Stimulated activated memory B cell treated with anti-CD40 and anti-IgM and Interleukin-4, amounts not matched to agents 10 μg/mL and 1 μg/mL and 100 μg/mL, for 72 hours (primary cell): ENCODE measurements around the gene SLC25A25.
"Not testable (repeated sequence)": the region's sequence is repeated elsewhere in the genome, so short reads cannot be mapped to it uniquely, and the experiment has no call there.

ENCODE experiments used
- ATAC-seq: fragments of 150-1000 bp; cut with Tn5 transposase; 2 replicates; pipeline ENCODE4 v1.10.0; 2021
- H3K27ac Mint-ChIP-seq: one replicate; pipeline ENCODE4 v1.8.0; 2022; ENCODE audit warnings: mild to moderate bottlenecking, mixed read lengths
- H3K27me3 Mint-ChIP-seq: one replicate; pipeline ENCODE4 v1.8.0; 2022; ENCODE audit warnings: mixed read lengths
- H3K36me3 Mint-ChIP-seq: one replicate; pipeline ENCODE4 v1.8.0; 2022; ENCODE audit warnings: mixed read lengths
- H3K4me1 Mint-ChIP-seq: one replicate; pipeline ENCODE4 v1.8.0; 2022; ENCODE audit warnings: mixed read lengths
- H3K4me3 Mint-ChIP-seq: one replicate; pipeline ENCODE4 v1.8.0; 2022; ENCODE audit warnings: mild to moderate bottlenecking, moderate library complexity, mixed read lengths
- H3K9me3 Mint-ChIP-seq: one replicate; pipeline ENCODE4 v1.8.0; 2022; ENCODE audit warnings: mixed read lengths

SLC25A25 gene

DNA sequence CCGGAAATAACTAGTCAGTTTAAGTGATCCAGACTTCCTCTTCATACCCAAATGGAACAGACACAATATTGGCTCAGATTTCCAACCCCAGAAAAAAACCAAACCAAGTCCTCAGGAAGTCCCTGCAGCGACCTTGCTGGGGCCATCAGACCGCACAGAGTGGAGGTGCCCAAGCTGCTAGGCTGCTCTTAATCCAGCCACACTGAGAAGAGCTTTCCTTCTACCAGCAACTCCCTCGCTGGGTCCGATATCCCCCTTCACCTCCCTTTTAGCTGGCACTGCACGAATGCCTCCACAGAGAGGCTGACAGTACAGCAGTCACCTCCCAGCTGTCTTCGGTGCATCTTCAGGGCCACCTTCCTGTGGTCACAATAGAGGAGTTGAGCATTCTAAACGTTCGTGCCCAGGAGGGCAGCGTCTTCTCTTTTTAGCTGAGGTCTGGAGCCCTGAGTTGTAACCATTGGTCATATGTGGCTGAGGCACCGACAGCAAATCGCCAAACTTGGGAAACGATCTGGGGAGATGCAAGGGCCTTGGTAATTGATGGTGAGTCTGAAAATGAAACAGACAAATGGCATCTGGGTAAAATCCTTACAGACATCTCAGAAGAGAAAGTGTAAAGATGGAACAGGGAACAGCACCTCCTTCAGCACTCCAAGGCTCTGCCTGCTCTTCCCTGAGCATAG, 6.6 kb upstream of the SLC25A25 start:
- no peaks in the 10 kb centered on the region for H3K9me3 Mint-ChIP-seq
- H3K27ac Mint-ChIP-seq: peak overlapping the region; percentile 40
- H3K4me3 Mint-ChIP-seq: peak overlapping the region; percentile 34
- peaks cover 45% of the 10 kb centered on the region for H3K4me1 Mint-ChIP-seq
- H3K27me3 Mint-ChIP-seq: no peaks in the 10 kb centered on the region
- H3K36me3 Mint-ChIP-seq: peaks cover 10% of the 10 kb centered on the region
- peak; percentile 36 for ATAC-seq

DNA sequence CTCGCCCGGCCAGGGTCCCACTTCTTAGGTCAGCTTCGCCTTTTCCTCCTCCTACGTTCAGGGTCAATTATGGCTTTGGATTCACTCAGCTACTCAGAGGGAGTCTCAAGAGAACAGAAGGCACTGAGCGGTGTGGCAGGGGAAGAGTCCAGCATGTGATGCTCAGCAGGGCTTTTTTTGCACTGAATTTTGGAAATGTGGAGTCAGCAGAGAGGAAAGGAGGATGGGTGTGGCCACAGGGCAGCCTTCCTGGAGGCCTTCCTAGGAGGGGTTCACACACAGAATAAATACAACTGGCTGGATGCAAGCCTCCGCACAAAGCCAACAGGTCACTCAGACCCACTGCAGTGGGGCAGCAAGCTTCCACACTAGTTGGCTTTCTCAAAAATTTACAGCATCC, 5.8 kb upstream of the SLC25A25 start:
- Mint-ChIP-seq H3K9me3 (no peaks in the 10 kb centered on the region), H3K36me3 (peaks cover 10% of the 10 kb centered on the region), H3K4me3 (no peak overlapping the region), H3K4me1 (peaks cover 46% of the 10 kb centered on the region), H3K27me3 (no peaks in the 10 kb centered on the region), H3K27ac (peak overlapping the region; percentile 40)
- ATAC-seq: no peak

DNA sequence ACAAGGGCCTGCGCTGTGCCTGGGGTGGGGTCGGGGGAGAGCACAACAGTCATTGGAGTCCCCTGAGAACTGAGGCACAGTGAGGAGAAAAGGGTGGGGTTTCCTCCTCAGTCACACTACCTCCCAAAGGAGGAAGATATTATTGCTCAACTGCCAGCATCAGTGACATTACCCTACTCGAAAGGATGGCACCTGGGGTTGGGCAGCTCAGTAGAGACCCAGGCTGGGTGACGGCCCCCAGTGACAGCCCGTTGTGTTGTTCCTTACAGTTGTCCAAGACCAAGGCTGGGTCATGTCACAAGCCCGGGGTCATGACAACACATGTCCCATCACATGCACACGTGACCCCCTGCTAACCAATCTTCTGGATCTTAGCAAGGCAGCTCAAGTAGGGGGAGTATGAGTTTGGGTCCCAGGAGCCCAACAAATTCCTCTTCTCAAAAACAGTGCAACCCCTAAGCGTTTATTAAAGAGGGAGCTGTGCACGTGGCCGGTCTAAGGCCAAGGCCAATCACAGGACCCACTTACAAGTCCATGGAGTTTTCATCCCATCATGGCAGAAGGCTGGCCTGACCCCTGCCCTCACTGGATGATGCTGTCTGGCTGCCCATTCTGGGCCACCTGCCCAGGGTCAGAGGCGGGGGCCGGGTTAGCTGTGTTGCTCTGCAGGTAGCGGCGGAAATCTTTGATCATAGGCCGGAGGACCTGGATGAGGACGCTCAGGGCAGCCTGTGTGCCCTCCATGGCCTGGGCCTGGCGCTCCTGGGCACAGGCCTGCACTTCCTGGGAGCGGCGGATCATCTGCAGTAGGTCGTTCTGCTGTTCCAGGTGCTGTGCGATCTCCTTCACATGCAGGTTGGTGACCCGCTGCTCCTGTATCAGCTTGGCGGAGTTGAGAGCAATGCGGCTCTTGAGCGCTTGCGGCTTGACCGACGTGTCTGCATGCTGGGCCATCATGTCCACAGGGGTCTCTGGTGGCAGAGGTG, 4.9 kb upstream of the SLC25A25 start:
- Mint-ChIP-seq H3K27me3 (no peaks in the 10 kb centered on the region), H3K27ac (no peak overlapping the region), H3K36me3 (peaks cover 10% of the 10 kb centered on the region), H3K9me3 (no peaks in the 10 kb centered on the region), H3K4me1 (peaks cover 46% of the 10 kb centered on the region), H3K4me3 (peak overlapping the region; percentile 29)
- no peak for ATAC-seq

DNA sequence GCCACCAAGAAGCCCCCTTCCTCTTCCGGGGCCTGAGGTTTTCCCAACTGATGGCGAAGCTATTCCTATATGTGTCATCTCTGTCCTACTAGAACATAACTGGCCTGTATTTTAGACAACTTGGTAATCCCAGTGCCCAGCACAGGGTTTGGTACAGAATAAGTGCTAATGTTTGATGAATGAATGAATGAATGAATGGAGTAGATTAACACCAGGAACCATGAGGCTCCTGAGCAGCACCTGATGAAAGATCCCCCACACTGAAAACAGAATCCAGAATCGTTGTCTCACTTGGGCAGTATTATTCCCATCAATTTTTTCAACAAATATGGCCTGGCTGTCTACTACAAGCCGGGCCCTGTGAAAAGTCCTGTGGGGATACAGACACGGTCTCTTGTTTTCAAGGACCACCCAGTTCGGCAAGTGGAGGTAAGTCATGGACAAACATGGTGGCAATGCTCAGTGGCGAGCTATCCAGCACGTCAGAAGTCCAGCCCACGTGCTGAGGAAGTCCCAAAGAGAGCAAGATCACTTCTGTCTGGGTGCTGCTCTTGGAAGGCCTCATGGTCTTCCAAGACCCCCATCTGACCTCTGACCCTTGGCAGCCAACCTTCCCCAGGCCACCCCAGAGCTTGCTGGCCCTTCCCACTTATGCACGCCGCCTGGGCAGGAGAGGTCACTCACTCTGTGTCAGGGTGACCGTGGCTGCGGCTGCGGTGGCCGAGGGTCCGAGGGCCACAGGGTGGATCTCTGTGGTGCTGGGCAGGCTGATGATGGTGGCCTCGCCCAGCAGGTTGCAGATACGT, 1.9 kb upstream of the SLC25A25 start:
- Mint-ChIP-seq H3K27me3 (no peaks in the 10 kb centered on the region), H3K9me3 (no peaks in the 10 kb centered on the region), H3K36me3 (peaks cover 19% of the 10 kb centered on the region), H3K4me3 (no peak overlapping the region), H3K4me1 (peaks cover 61% of the 10 kb centered on the region), H3K27ac (no peak overlapping the region)
- no peak for ATAC-seq

DNA sequence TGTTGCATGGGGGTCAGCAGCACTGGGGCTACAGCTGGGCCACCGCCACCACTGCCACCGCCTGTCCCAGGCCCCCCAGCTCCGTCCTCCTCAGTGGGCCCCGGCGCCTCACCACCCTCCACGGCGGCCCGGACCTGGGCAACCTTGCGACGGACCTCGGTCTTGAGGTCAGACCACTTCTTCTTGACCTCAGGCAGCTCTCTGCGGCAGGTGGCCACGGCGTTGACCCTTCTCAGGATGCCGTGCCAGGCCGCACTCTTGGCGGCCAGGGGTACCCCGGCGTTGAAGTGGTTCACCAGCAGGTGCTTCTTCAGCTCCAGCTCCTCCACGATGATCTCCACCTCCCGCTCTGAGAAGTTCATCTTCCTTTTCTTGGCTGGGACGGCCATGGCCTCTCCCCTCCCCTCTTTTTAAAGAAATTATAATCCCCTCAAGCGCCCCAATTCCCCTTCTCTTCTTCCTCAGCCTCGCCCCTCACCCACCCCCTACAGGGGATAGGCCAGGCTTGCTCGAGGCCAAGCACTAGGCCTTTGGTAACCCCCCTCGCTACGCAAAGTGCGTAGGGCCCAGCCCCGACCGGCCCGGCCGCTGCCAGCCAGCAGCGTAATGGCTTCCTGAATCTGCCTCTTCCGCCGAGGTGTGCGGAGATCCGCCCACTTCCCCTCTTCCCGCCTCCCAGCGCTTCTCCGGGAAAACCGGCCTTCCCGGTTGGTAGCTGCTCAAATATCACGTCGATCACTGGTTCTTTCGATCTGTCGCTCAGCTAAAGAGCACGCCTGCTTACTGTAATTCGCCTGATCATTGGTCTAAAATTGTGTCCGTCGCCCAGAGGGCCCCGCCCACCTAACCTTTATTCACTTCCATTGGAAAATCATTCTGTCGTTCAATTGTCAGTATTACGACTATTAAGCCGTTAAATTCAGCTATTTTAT, 1.1 kb upstream of the SLC25A25 start, which contains the start of gene NAIF1:
Gene NAIF1, minus strand, starts transcription at position 608 of the 932 bp plus-strand sequence. Its CDS starts 219 bp downstream, at position 389.
- H3K27me3 Mint-ChIP-seq: no peaks in the 10 kb centered on the region
- no peak within 1 kb of the TSS for H3K27ac Mint-ChIP-seq
- peaks cover 57% of the 10 kb centered on the region for H3K4me1 Mint-ChIP-seq
- H3K4me3 Mint-ChIP-seq: no peak within 1 kb of the TSS
- H3K36me3 Mint-ChIP-seq: peaks cover 13% of the 10 kb centered on the region
- no peaks in the 10 kb centered on the region for H3K9me3 Mint-ChIP-seq
- peak; percentile 86 for ATAC-seq

DNA sequence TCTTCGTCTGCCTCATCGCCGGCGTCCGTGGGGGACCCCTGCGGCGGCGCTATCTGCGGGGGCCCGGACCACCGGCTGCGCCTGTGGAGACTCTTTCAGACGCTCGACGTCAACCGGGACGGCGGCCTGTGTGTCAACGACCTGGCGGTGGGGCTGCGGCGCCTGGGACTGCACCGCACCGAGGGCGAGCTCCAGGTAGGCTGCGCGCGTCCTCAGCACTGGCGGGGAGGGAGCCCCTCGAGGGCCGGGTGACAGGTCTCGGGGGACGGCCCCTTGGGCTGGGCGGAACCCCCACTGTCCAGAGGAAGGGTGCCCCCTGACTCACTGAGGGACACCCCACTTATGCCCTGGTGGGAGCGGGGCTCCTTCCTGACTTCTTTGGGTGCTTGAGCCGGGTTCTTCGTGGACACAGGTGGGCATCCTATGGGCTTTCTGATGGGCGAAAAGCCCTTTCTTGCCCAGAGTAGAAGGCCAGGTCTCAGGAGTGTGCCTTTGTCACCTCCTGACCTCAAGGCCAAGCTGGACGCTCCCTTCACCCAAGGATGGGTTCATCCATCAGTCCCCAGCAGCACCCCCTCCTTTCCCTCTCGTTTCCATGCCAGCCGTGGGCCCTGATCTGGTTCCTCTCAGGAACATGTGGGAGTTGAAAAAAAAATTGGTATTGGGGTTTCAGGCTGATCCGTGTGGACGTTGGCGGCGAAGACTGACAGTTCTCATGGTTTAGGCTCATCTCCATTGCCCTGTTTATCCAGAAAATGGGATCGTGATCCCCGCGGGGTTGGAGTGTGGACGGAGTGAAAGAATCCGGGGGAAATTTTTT, 564 bp downstream of the SLC25A25 start:
- Mint-ChIP-seq H3K36me3 (peaks cover 13% of the 10 kb centered on the region), H3K27ac (no peak overlapping the region), H3K9me3 (no peaks in the 10 kb centered on the region), H3K4me3 (no peak overlapping the region), H3K27me3 (no peaks in the 10 kb centered on the region), H3K4me1 (peaks cover 57% of the 10 kb centered on the region)
- ATAC-seq: peak; percentile 0

DNA sequence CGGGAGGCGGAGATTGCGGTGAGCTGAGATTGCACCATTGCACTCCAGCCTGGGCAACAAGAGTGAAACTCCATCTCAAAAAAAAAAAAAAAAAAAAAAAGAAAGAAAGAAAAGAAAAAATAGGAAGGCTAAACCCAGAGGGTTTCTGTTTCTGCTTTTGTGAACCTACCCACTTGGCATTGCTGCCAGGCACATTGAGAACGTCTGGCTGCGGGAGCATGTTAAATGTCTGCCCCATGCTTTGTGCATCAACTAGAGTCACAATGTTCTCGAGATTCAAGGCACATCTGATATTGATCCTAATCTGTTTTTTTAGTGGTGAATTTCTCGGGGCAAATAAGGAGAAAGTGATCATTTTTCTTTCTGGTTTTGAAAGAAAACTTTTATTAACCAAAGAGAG, 2.8 kb downstream of the SLC25A25 start:
- no peaks in the 10 kb centered on the region for H3K9me3 Mint-ChIP-seq
- H3K4me3 Mint-ChIP-seq: peak overlapping the region; percentile 44
- no peak for ATAC-seq
- H3K4me1 Mint-ChIP-seq: peaks cover 58% of the 10 kb centered on the region
- peak overlapping the region; percentile 81 for H3K27ac Mint-ChIP-seq
- H3K27me3 Mint-ChIP-seq: no peaks in the 10 kb centered on the region
- peaks cover 9% of the 10 kb centered on the region for H3K36me3 Mint-ChIP-seq

DNA sequence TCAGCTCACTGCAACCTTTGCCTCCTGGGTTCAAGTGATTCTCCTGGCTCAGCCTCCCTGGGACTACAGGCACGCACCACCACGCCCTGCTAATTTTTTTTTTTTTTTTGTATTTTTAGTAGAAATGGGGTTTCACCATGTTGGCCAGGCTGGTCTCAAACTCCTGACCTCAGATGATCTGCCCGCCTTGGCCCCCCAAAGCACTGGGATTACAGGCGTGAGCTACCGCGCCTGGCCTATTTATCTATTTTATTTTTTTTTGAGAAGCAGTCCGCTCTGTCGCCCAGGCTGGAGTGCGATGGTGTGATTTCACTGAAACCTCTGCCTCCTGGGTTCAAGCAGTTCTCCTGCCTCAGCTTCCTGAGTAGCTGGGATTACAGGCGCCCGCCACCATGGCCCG, 3.4 kb downstream of the SLC25A25 start:
- Mint-ChIP-seq H3K4me3 (peak overlapping the region; percentile 59), H3K27ac (peak overlapping the region; percentile 81), H3K4me1 (peaks cover 52% of the 10 kb centered on the region)
- not testable (repeated sequence) for H3K36me3 Mint-ChIP-seq, ATAC-seq, H3K27me3 Mint-ChIP-seq, H3K9me3 Mint-ChIP-seq

DNA sequence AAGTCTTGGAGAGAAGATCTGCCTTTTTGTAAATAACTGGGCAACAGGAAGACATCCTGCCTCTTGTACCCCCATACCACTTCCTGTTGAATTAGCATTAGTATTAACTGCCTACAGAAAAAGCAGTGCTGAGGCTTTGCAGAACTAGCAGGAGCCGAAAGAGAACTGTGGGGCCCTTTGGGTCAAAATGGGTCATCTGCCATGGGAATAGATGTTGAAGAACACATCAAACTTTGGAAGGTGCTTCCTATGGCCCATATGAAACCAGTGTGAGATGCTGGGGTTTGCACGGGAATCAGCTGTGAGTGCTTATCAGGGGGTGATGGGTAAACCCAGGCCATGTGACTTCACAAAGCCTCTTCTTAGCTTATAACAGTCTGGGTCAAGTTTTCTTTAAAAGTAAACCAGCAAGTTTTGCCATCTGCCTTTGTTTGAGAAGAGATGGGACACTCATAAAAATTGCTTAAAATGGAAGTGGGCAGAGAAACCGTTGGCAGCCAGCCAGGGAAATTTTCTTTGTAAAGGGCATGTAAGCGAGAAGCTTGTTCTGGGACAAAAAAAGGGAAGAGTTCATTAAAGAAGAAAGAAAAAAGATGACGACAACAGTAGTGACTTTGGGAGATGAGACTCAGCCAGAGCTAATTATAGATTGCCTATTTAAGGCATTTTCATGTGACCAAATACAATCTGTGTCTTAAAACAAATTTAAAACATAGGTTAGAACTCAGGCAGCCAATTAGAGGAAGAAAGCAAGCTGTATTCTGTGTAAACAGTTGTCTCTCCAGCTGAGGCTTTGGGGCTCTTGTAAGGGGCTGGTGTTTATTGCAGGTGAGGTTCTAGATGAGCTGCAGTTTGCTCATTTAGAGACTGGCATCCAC, 4.4 kb downstream of the SLC25A25 start:
- Mint-ChIP-seq H3K27ac (peak overlapping the region; percentile 81), H3K36me3 (peaks cover 17% of the 10 kb centered on the region), H3K9me3 (no peaks in the 10 kb centered on the region), H3K4me3 (peak overlapping the region; percentile 59), H3K27me3 (no peaks in the 10 kb centered on the region), H3K4me1 (peaks cover 58% of the 10 kb centered on the region)
- ATAC-seq: peak; percentile 37

DNA sequence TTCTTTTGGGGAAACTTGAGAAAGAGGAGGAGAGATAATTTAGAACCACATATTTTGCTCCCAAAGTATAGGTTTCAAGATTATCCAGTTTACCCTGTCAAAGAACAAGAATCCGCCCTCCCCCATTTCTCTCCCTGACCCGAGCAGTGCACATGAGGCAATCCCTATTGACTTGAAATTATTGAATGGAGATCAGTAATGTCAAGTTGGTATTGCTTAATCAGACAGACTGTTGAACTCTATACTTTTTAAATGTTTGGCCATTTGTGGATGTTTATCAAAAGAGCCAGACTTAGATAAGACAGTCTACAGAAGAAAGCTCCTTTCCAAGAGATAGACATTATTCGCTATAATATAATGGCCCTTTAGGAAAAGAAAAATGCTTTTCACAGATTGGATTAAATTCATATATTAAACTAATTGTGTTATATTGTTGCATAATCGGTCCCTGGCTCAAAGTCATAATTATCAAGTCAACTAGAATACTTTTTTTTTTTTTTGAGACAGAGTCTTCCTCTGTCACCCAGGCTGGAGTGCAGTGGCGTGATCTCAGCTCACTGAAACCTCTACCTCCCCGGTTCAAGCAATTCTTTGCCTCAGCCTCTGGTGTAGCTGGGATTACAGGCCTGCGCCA, 5.3 kb downstream of the SLC25A25 start:
- ATAC-seq: no peak
- Mint-ChIP-seq H3K4me3 (peak overlapping the region; percentile 52), H3K4me1 (peaks cover 68% of the 10 kb centered on the region), H3K27ac (peak overlapping the region; percentile 81), H3K36me3 (peaks cover 20% of the 10 kb centered on the region), H3K27me3 (no peaks in the 10 kb centered on the region), H3K9me3 (no peaks in the 10 kb centered on the region)

DNA sequence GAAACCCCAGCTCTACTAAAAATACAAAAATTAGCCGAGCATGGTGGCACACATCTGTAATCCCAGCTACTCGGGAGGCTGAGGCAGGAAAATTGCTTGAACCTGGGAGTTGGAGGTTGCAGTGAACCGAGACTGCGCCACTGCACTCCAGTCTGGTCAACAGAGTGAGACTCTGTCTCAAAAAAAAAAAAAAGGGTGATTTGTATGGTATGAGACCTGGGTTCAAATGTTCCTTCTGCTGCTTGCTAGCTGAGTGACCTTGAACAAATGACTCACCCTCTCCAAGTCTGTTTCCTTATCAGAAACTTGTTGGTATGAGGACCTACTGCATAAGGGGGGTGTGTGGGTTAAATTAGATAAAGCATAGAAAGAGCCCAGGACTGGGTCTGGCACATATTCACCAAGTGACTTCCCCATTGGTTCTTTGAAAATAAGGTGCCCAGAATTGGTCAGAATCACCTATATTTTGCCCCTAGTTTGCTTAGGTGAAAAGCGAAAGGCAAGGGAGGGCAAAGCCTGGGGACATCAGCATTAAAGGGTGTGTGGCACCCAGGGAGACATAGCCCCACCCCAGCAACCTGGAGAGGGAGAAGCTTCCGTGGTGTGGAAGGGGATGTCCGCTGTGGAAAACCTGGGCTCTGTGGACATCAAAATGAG, 9.9 kb downstream of the SLC25A25 start:
- H3K4me1 Mint-ChIP-seq: peaks cover 60% of the 10 kb centered on the region
- no peaks in the 10 kb centered on the region for H3K9me3 Mint-ChIP-seq
- H3K4me3 Mint-ChIP-seq: no peak overlapping the region
- peak overlapping the region; percentile 23 for H3K27ac Mint-ChIP-seq
- peaks cover 33% of the 10 kb centered on the region for H3K36me3 Mint-ChIP-seq
- no peaks in the 10 kb centered on the region for H3K27me3 Mint-ChIP-seq
- ATAC-seq: no peak
